A673 (cell line): ENCODE data around the gene CTAGE9.

Source experiments
- CTCF ChIP-seq: fragments of 300-800, 200-600 bp; sonication (generic); conservative IDR thresholded peaks from 2 replicates; pipeline ENCODE4 v1.5.1; 2017; ENCODE audit warnings: low read depth, mild to moderate bottlenecking, antibody characterized with exemption, low read length, moderate library complexity, mixed read lengths
- EZH2 ChIP-seq: fragments of 200-600 bp; sonication (generic); IDR thresholded peaks from 2 replicates; pipeline ENCODE4 v1.6.1; 2017; ENCODE audit warnings: borderline replicate concordance, low read depth, mild to moderate bottlenecking, mixed read lengths, antibody characterized with exemption, low read length; ENCODE audit not compliant: poor library complexity, severe bottlenecking

GRCh38 chr6:131724114-131724513 is 13.3 kb upstream of the CTAGE9 start:
- TF ChIP-seq CTCF (no peak), EZH2 (no peak)
